ENCODE measurements around the gene MCEMP1. TPM values are rescaled to one million over a fixed set of nuclear protein-coding genes. Genes with fewer than 3 reads are reported as not detected.

The MCEMP1 gene
- total RNA-seq, 1 donor from 2014 or later: not detected

DNA sequence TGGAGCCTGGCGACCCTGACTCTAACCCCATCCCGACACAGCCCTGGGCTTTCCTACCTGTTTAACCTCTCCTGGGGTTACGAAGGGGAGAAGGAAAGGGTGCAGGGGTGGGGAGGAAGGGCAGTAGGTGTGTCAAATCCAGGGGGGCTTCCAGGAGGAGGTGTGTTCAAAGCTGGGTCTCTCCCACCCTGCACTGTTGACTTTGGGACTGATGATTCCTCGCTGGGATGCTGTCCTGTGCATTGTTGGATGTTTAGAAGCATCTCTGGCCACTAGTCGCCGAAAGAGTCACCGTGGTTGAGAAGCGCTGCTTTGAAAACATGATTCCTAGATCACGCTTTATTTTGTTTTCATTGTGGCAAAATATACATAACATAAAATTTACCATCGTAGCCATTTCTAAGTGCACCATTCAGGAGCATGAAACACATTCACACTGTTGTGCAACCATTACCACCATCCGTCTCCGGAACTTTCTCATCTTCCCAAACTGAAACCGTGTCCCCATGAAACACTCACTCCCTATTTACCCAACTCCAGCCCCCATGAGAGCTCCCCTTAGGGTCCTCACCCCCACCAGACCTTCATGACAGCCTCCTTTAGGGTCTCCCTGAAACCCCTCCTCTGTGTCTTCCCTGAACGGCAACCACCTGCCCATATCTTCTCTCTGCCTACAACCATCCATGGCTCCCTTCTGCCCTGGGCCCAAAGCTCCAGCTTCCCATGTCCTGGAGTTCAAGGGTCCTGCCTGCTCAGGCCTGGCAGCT, 29.5 kb downstream of the MCEMP1 start:
- DNase-seq (ENCODE audit: low spot score): no peak
- H3K4me3 Mint-ChIP-seq: no peak overlapping the region

GRCh38 chr19:7706955-7707456, 30.1 kb downstream of the MCEMP1 start:
- H3K36me3 ChIP-seq: no peaks in the 10 kb centered on the region
- Mint-ChIP-seq H3K4me3 (no peak overlapping the region), H3K36me3 (no peaks in the 10 kb centered on the region), H3K27ac (no peak overlapping the region), H3K9me3 (no peaks in the 10 kb centered on the region), H3K27me3 (ENCODE audit: insufficient read depth, low read depth) (peaks cover 13% of the 10 kb centered on the region), H3K4me1 (no peaks in the 10 kb centered on the region)
- no peak for DNase-seq (ENCODE audit: low spot score)
- H3K4me1 ChIP-seq: no peaks in the 10 kb centered on the region
- H3K9ac ChIP-seq: no peak overlapping the region
- H3K27me3 ChIP-seq: no peaks in the 10 kb centered on the region
- H3K4me2 ChIP-seq: no peak overlapping the region
- no peaks in the 10 kb centered on the region for H3K9me3 ChIP-seq (ENCODE audit: low read depth)
- H3F3A ChIP-seq (ENCODE audit: low read depth): no peaks in the 10 kb centered on the region
- no peak overlapping the region for H3K27ac ChIP-seq
- no peaks in the 10 kb centered on the region for H3K79me2 ChIP-seq (ENCODE audit: low read depth)
- no peak overlapping the region for H3K4me3 ChIP-seq
- no peaks in the 10 kb centered on the region for H4K20me1 ChIP-seq (ENCODE audit: low read depth)
- TF ChIP-seq EZH2phosphoT487 (IDR thresholded peaks at IDR 0.05): no peak
- TF ChIP-seq EZH2 (IDR thresholded peaks at IDR 0.05): no peak
- no peak overlapping the region for H2AFZ ChIP-seq (replicated peaks)

More for the DNA sequence above, 29.5 kb downstream of the MCEMP1 start:
- Mint-ChIP-seq H3K27ac (no peak overlapping the region), H3K4me1 (no peaks in the 10 kb centered on the region), H3K9me3 (no peaks in the 10 kb centered on the region), H3K27me3 (ENCODE audit: insufficient read depth, low read depth) (peaks cover 13% of the 10 kb centered on the region), H3K36me3 (no peaks in the 10 kb centered on the region)
- no peaks in the 10 kb centered on the region for H3K79me2 ChIP-seq (ENCODE audit: low read depth)
- no peaks in the 10 kb centered on the region for H3K4me1 ChIP-seq
- H3K36me3 ChIP-seq: no peaks in the 10 kb centered on the region
- no peak overlapping the region for H3K27ac ChIP-seq
- no peak overlapping the region for H3K9ac ChIP-seq
- H4K20me1 ChIP-seq (ENCODE audit: low read depth): no peaks in the 10 kb centered on the region
- H3K4me2 ChIP-seq: no peak overlapping the region
- H3K27me3 ChIP-seq: no peaks in the 10 kb centered on the region
- TF ChIP-seq EZH2phosphoT487 (IDR thresholded peaks at IDR 0.05) (no peak), EZH2 (IDR thresholded peaks at IDR 0.05) (no peak), CTCF (IDR thresholded peaks at IDR 0.05) (no peak)
- no peak overlapping the region for H3K4me3 ChIP-seq
- H2AFZ ChIP-seq (replicated peaks): no peak overlapping the region
- no peaks in the 10 kb centered on the region for H3F3A ChIP-seq (ENCODE audit: low read depth)
- no peaks in the 10 kb centered on the region for H3K9me3 ChIP-seq (ENCODE audit: low read depth)

- H3K27ac ChIP-seq: no peak overlapping the region
- H2AFZ ChIP-seq (replicated peaks): no peak overlapping the region
- H3K4me1 Mint-ChIP-seq: no peaks in the 10 kb centered on the region
Measured at GRCh38 chr19:7709932-7710460, 33.1 kb downstream of the MCEMP1 start.

More at GRCh38 chr19:7709932-7710460, 33.1 kb downstream of the MCEMP1 start:
- H4K20me1 ChIP-seq (ENCODE audit: low read depth): no peaks in the 10 kb centered on the region
- peaks cover 13% of the 10 kb centered on the region for H3K27me3 Mint-ChIP-seq (ENCODE audit: insufficient read depth, low read depth)
- no peaks in the 10 kb centered on the region for H3K79me2 ChIP-seq (ENCODE audit: low read depth)
- TF ChIP-seq CTCF (IDR thresholded peaks at IDR 0.05) (no peak), EZH2 (IDR thresholded peaks at IDR 0.05) (no peak), EZH2phosphoT487 (IDR thresholded peaks at IDR 0.05) (no peak)
- H3K4me3 Mint-ChIP-seq: no peak overlapping the region
- no peaks in the 10 kb centered on the region for H3F3A ChIP-seq (ENCODE audit: low read depth)
- no peak for DNase-seq (ENCODE audit: low spot score)
- no peak overlapping the region for H3K4me2 ChIP-seq
- H3K36me3 Mint-ChIP-seq: no peaks in the 10 kb centered on the region
- H3K9me3 Mint-ChIP-seq: no peaks in the 10 kb centered on the region
- H3K27ac Mint-ChIP-seq: no peak overlapping the region
- H3K4me1 ChIP-seq: no peaks in the 10 kb centered on the region
- no peak overlapping the region for H3K4me3 ChIP-seq
- no peaks in the 10 kb centered on the region for H3K9me3 ChIP-seq (ENCODE audit: low read depth)
- no peak overlapping the region for H3K9ac ChIP-seq
- H3K36me3 ChIP-seq: no peaks in the 10 kb centered on the region
- no peaks in the 10 kb centered on the region for H3K27me3 ChIP-seq

Data from neural progenitor cell (in vitro differentiated cells).